GM23248 (cell line): Measurements from ENCODE around the gene DDIAS. TPM values are rescaled to one million over a fixed set of nuclear protein-coding genes. Genes with fewer than 3 reads are reported as not detected.

Source experiments
- DNase-seq: peaks from one replicate; pipeline ENCODE4 v3.0.0-alpha.2; 2015
- H2AFZ ChIP-seq: fragments of 200-600 bp; sonication (generic); 2 replicates; pipeline ENCODE4 v1.6.1; 2016; ENCODE audit warnings: antibody characterized with exemption
- H3F3A ChIP-seq: fragments of 200-600 bp; sonication (generic); 2 replicates; pipeline ENCODE4 v1.6.1; 2016; ENCODE audit warnings: mild to moderate bottlenecking, antibody characterized with exemption, mixed run types; ENCODE audit not compliant: insufficient read depth
- H3K27ac ChIP-seq: fragments of 200-600 bp; sonication (generic); 2 replicates; pipeline ENCODE4 v1.5.1; 2016; ENCODE audit warnings: mild to moderate bottlenecking
- H3K27me3 ChIP-seq: fragments of 200-600 bp; sonication (generic); replicated peaks from 2 replicates; pipeline ENCODE4 v1.6.1; 2016; ENCODE audit warnings: mild to moderate bottlenecking; ENCODE audit not compliant: insufficient read depth
- H3K36me3 ChIP-seq: fragments of 200-600 bp; sonication (generic); 2 replicates; pipeline ENCODE4 v1.6.1; 2016; ENCODE audit warnings: low read depth, mild to moderate bottlenecking
- H3K4me1 ChIP-seq: fragments of 200-600 bp; sonication (generic); 2 replicates; pipeline ENCODE4 v1.6.1; 2016; ENCODE audit warnings: mild to moderate bottlenecking; ENCODE audit not compliant: insufficient read depth
- H3K4me2 ChIP-seq: fragments of 200-600 bp; sonication (generic); one replicate; pipeline ENCODE4 v1.6.1; 2016; ENCODE audit warnings: mild to moderate bottlenecking; ENCODE audit not compliant: unreplicated experiment
- H3K4me3 ChIP-seq: fragments of 200-600 bp; sonication (generic); 2 replicates; pipeline ENCODE4 v1.5.1; 2016; ENCODE audit warnings: mild to moderate bottlenecking
- H3K79me2 ChIP-seq: fragments of 200-600 bp; sonication (generic); 2 replicates; pipeline ENCODE4 v1.6.1; 2016; ENCODE audit warnings: mild to moderate bottlenecking; ENCODE audit not compliant: insufficient read depth
- H3K9ac ChIP-seq: fragments of 200-600 bp; sonication (generic); 2 replicates; pipeline ENCODE4 v1.6.1; 2016; ENCODE audit warnings: mild to moderate bottlenecking
- H3K9me2 ChIP-seq: fragments of 200-600 bp; sonication (generic); 2 replicates; pipeline ENCODE4 v1.6.1; 2016; ENCODE audit warnings: mixed run types, mild to moderate bottlenecking, moderate library complexity; ENCODE audit not compliant: insufficient read depth
- H3K9me3 ChIP-seq: fragments of 200-600 bp; sonication (generic); one replicate; pipeline ENCODE4 v1.6.1; 2017; ENCODE audit warnings: low read depth
- H4K20me1 ChIP-seq: fragments of 200-600 bp; sonication (generic); 2 replicates; pipeline ENCODE4 v1.6.0; 2016; ENCODE audit not compliant: insufficient read depth
- EZH2 ChIP-seq: fragments of 200-600 bp; sonication (generic); IDR thresholded peaks from 2 replicates; pipeline ENCODE4 v1.6.1; 2018; ENCODE audit warnings: antibody characterized with exemption, mild to moderate bottlenecking; ENCODE audit not compliant: insufficient read depth, poor library complexity, severe bottlenecking
- EZH2phosphoT487 ChIP-seq: fragments of 200-600 bp; sonication (generic); IDR thresholded peaks from 2 replicates; pipeline ENCODE4 v1.6.1; 2018; ENCODE audit warnings: antibody characterized with exemption, moderate library complexity, mild to moderate bottlenecking, low read depth; ENCODE audit not compliant: insufficient read depth
- WGBS, 2 experiments: methylation state at CpG; one replicate each; pipeline ENCODE4 v1.1.6; 2015 to 2017; ENCODE audit warnings: low lambda C conversion rate in 2 of 2, low coverage in 1 of 2; ENCODE audit errors: missing lambda C conversion rate in 2 of 2; 5-methylcytosine and 5-hydroxymethylcytosine counted together
- in situ Hi-C: fragments of 300-500 bp; cut with MboI; formaldehyde crosslinking; loops from 2 replicates; pipeline ENCODE4 v1.15.0; 2020
- polyA plus RNA-seq: library from polyadenylated mRNA; unstranded; fragments of >200 nt; fragmentation: Nextera tagmentation; extraction: Ambion mirVana; gene quantifications from 2 replicates; pipeline ENCODE4 v1.2.1, GENCODE V29; 2016
- total RNA-seq: library from RNA; depleted of rRNA; stranded (reverse); fragments of >200 nt; shearing (Covaris generic); gene quantifications from 2 replicates; pipeline ENCODE4 v1.2.3, GENCODE V29; 2014

DDIAS gene
- total and polyA plus RNA-seq, 2 experiments from 2014 or later, result 5.0 to 5.4 TPM

DNA sequence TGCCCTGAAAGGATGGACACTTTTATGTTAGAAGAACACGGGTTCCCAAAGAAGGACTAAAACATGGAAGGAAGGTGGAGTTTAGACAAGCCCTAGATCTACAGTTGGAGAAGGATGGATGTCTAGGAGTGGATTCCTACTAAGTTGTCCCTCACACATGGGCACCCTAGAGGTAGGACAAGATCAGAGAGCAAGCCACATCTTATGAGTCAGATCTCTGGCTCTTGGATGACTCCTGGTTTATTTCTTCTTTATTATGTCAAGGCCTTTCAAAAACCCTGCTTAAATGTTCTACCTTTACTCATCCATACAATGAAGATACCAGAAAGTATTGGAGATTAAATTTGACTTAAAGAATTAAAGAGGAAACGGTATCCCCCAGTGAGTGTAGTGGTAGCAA is 35.7 kb upstream of the DDIAS start:
- peak; percentile 59 for DNase-seq
- H3K9ac ChIP-seq, result no peak overlapping the region
- in situ Hi-C loops, result loop anchor here (10.0 to 25.0 kb wide), 2 partner anchors 141 to 946 kb away; no protein-coding TSS in a partner anchor
- WGBS, 2 experiments, result 87 to 91% methylated on average over 2 of the region's 2 CpGs
- H3K27ac ChIP-seq, result no peak overlapping the region
- H3K79me2 ChIP-seq, result no peaks in the 10 kb centered on the region
- H2AFZ ChIP-seq, result no peak overlapping the region
- H3F3A ChIP-seq, result peaks cover 7% of the 10 kb centered on the region; the same call in 1 of the 2 replicates
- H4K20me1 ChIP-seq, result no peaks in the 10 kb centered on the region
- no peaks in the 10 kb centered on the region for H3K36me3 ChIP-seq
- H3K4me3 ChIP-seq, result no peak overlapping the region
- no peak overlapping the region for H3K4me2 ChIP-seq
- peaks cover 19% of the 10 kb centered on the region for H3K4me1 ChIP-seq
- TF ChIP-seq EZH2, result no peak
- TF ChIP-seq EZH2phosphoT487, result no peak
- H3K9me2 ChIP-seq, result no peaks in the 10 kb centered on the region
- no peaks in the 10 kb centered on the region for H3K9me3 ChIP-seq
- no peaks in the 10 kb centered on the region for H3K27me3 ChIP-seq

GRCh38 chr11:82867495-82868082 is 33.9 kb upstream of the DDIAS start:
- TF ChIP-seq EZH2phosphoT487 (no peak), EZH2 (no peak)
- DNase-seq, result peak; percentile 85
- no peaks in the 10 kb centered on the region for H3K9me2 ChIP-seq

GRCh38 chr11:82869657-82870056 is 31.9 kb upstream of the DDIAS start:
- H3K27me3 ChIP-seq, result no peaks in the 10 kb centered on the region
- no peak overlapping the region for H3K4me3 ChIP-seq
- H3K4me1 ChIP-seq, result peaks cover 11% of the 10 kb centered on the region
- H3F3A ChIP-seq, result peaks cover 7% of the 10 kb centered on the region; the same call in 1 of the 2 replicates
- H3K27ac ChIP-seq, result no peak overlapping the region
- H3K4me2 ChIP-seq, result peak overlapping the region; percentile 19
- TF ChIP-seq EZH2 (no peak), EZH2phosphoT487 (no peak)
- in situ Hi-C loops, result loop anchor here (10.0 to 25.0 kb wide), 2 partner anchors 145 to 943 kb away; no protein-coding TSS in a partner anchor
- H3K9ac ChIP-seq, result no peak overlapping the region
- no peak overlapping the region for H2AFZ ChIP-seq
- no peaks in the 10 kb centered on the region for H3K79me2 ChIP-seq
- no peaks in the 10 kb centered on the region for H3K9me3 ChIP-seq
- no peak for DNase-seq
- H3K36me3 ChIP-seq, result no peaks in the 10 kb centered on the region
- H4K20me1 ChIP-seq, result no peaks in the 10 kb centered on the region
- no peaks in the 10 kb centered on the region for H3K9me2 ChIP-seq

More at GRCh38 chr11:82867495-82868082, 33.9 kb upstream of the DDIAS start:
- WGBS, 2 experiments, result 3 to 6% methylated on average over 10 of the region's 10 CpGs
- H3K27ac ChIP-seq, result no peak overlapping the region
- no peaks in the 10 kb centered on the region for H3K79me2 ChIP-seq
- H3K9me3 ChIP-seq, result no peaks in the 10 kb centered on the region
- H3K4me2 ChIP-seq, result peak overlapping the region; percentile 86
- peak overlapping the region; percentile 89 for H2AFZ ChIP-seq
- peaks cover 19% of the 10 kb centered on the region for H3K4me1 ChIP-seq
- H3K9ac ChIP-seq, result peak overlapping the region; percentile 56; the same call in 1 of the 2 replicates
- no peaks in the 10 kb centered on the region for H3K36me3 ChIP-seq
- H3K4me3 ChIP-seq, result peak overlapping the region; percentile 68
- H4K20me1 ChIP-seq, result no peaks in the 10 kb centered on the region
- H3F3A ChIP-seq, result peaks cover 7% of the 10 kb centered on the region; the same call in 1 of the 2 replicates
- in situ Hi-C loops, result loop anchor here (10.0 to 25.0 kb wide), 2 partner anchors 143 to 945 kb away; no protein-coding TSS in a partner anchor
- H3K27me3 ChIP-seq, result no peaks in the 10 kb centered on the region

- H3K36me3 ChIP-seq, result no peaks in the 10 kb centered on the region
- H2AFZ ChIP-seq, result no peak overlapping the region
- no peak overlapping the region for H3K9ac ChIP-seq
- H4K20me1 ChIP-seq, result no peaks in the 10 kb centered on the region
- H3F3A ChIP-seq, result peaks cover 7% of the 10 kb centered on the region; the same call in 1 of the 2 replicates
- no peaks in the 10 kb centered on the region for H3K79me2 ChIP-seq
- DNase-seq, result peak; percentile 13
- no peak overlapping the region for H3K4me2 ChIP-seq
- H3K9me3 ChIP-seq, result no peaks in the 10 kb centered on the region
- peaks cover 5% of the 10 kb centered on the region for H3K4me1 ChIP-seq
- no peaks in the 10 kb centered on the region for H3K9me2 ChIP-seq
- TF ChIP-seq EZH2, result no peak
- no peak for TF ChIP-seq EZH2phosphoT487
- WGBS, 2 experiments, result 48 to 54% methylated on average over 2 of the region's 2 CpGs
- no peak overlapping the region for H3K27ac ChIP-seq
- H3K27me3 ChIP-seq, result no peaks in the 10 kb centered on the region
- in situ Hi-C loops, result loop anchor here (25.0 kb wide), 1 partner anchor 941 kb away; no protein-coding TSS in a partner anchor
- no peak overlapping the region for H3K4me3 ChIP-seq
These were observed 29.9 kb upstream of the DDIAS start for GRCh38 chr11:82871646-82872045.
